GM19455 (cell line): ENCODE results near the gene TASOR2.

ENCODE experiments used
- ATAC-seq: cut with Tn5 transposase; IDR thresholded peaks from one replicate; pipeline ENCODE4 v1.9.1; 2021; ENCODE audit not compliant: unreplicated experiment

TASOR2 gene, protein sequence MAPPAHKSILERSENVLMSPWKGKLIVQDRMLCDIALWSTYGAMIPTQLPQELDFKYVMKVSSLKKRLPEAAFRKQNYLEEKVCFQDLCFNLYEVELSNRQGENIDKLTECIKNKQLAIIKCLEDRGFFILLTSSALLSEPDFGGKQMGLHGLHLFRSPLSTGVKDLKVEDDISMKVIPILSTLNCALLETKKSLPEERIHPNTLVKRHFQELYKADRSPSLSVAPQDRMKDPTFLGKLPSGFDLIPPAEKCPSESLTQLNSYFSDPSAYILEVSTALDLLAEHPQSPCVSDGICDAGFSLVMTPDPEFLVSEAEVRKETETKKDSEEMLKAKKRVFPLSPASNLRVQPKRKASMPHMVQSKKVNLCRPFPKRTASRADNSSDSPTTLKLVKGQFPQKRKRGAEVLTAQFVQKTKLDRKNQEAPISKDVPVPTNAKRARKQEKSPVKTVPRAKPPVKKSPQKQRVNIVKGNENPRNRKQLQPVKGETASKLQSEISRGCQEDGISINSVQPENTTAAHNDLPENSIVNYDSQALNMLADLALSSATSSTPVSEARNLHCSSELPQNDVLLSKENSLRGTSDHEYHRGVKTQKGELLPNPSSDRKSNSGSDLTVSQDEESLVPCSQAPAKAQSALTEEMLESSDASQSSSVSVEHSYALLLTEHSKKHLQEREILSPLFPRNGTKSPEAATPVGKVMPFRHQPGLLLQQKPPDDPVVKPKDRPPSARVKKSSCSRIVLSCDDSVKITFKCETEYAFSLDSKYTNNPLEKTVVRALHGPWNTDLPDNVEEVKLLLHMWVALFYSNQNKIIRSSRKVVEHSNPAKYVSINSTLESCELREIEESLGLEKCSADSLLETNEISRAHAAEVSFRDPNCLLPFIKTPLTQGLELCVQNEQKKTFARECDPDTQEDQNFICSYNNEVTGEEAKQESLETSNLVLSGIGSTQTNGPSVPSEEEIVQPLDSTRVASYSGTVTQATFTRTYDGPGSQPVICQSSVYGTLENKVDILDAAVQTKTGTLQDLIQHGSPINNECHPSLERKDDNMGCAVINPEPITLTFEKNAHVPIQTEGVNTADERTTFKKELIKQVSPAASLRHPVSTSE (N-terminal part only)

DNA sequence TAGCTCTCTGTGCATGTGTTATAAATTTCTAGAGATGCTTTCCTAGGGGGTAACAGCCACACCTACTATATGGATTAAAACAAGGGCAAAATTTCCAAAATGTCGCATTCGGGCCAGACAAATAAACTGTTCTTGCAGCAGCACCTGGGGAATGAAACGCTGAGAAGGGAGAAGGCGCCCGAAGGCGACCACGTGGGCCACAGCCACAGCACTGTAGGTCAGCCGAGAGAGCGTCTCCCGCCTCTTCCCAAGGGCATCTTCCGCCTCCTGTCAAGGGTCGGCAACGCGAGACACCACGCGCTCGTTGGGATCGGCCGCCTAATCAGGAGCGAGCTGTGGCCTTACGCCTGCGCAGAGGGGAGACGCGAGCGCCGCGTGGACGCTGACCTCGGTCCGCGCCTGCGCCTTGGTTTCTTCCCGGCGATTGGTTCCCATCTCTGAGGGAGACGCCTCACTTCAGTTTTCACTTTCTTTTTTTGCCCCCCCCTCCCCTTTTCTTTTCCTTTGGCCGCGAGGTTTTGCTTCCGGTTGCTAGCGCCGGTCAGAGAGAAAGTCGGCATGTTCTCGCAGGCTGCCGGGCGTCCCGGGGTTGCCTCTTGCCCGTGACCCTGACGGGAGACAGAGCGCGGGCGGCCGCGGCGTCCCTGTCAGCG, at the start of gene TASOR2:
TSS of gene TASOR2 (plus strand) at position 521 of the 653 bp plus-strand sequence. CDS start 35,805 bp downstream, outside the sequence.
- peak; percentile 70 for ATAC-seq

DNA sequence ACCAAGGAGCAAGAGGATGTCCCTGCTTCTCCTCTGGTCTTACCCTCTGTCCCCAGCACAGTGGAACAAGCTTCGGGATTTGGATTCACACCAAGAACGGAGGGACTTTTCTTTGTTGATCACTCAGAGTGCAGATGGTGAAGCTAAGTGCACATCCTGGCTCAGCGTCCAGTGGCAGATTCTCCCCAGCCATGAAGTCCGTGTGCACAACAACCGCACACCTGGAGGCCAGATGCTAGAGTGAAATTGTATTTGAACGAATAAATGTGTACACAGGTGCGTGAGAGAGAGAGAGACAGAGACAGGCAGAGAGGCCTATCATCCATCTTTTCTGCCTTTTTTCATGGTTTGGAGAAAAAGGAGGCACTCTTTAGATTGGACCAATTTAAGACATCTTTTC, 49.7 kb upstream of the TASOR2 start:
- ATAC-seq: no peak

DNA sequence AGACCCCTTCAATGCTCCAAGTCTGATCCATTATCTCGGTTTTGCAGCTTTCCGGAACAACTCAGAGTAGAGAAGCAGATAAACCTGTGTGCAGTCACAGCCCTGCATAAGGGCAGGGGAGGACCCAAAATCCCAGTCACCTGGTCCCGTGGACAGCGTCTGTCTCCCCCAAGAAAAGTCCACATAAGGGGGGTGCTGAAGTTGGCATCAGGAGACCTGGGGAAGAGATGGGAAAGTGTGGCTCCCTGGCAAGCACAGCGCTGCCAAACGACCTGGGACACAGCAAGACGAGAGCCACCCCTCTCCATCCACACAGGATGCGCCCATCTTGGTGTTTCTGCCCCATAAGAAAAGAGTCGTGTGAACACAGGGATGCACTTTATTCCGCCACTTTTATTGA, 46.1 kb upstream of the TASOR2 start:
- no peak for ATAC-seq

GRCh38 chr10:5639066-5639465, 45.6 kb upstream of the TASOR2 start:
- no peak for ATAC-seq

DNA sequence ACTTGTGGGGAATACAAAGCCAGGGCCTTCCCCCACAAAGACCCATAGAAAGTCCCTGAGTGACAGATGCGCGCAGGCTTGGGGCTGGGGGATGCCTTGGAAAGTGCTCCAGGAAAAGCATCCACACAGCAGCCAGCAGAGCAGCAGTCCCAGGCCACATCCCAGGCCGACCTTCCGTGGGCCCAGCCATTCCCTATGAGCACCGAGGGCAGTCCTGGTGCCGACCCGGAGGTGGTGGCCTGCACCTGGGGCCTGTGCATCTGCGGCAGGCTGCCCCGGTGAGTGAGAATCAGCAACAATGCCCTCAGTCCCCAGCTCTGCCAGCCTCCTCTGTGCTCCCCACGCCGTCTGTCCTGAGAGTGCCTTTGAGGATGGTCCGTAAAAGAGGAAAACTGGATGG, 44.6 kb upstream of the TASOR2 start:
- ATAC-seq: no peak

DNA sequence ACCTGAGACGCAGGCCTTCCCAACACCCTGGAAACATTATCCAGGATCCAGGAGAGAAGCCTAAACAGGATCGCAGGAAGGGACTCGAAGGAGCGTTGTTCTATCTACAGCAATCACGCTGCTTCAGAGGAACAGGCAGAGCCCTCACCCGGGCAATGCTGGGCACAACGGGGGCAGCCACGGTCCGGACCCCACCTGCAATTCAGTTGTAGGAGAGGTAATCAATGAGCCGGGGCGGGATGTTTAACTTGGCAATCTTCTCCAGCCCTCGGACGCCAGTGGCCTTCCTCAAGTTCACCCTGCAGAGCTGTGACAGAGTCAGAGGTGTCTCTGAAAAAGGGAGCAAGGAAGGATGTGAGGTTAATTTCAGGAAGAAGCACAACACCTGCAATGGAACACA, 44.1 kb upstream of the TASOR2 start:
- no peak for ATAC-seq

DNA sequence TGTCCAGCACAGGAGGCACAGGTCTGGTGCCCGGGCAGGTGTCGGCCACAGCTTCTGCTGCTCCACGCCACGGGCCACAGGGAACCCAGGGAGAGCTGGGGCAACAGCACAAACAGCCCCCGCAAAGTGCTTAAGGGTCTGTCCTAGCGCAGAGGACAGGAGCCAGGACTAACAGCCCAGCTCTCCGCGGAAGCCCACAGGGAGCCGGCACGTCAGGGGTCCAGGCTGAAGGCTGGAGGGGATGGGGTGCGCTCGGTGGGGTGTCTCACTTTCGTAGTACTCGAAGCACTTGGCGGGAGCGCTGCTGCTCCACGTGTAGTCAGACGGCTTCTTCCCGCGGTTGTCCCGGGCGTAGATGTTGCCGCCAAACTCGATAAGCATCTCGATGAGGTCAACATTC, 43.1 kb upstream of the TASOR2 start:
- ATAC-seq: no peak

DNA sequence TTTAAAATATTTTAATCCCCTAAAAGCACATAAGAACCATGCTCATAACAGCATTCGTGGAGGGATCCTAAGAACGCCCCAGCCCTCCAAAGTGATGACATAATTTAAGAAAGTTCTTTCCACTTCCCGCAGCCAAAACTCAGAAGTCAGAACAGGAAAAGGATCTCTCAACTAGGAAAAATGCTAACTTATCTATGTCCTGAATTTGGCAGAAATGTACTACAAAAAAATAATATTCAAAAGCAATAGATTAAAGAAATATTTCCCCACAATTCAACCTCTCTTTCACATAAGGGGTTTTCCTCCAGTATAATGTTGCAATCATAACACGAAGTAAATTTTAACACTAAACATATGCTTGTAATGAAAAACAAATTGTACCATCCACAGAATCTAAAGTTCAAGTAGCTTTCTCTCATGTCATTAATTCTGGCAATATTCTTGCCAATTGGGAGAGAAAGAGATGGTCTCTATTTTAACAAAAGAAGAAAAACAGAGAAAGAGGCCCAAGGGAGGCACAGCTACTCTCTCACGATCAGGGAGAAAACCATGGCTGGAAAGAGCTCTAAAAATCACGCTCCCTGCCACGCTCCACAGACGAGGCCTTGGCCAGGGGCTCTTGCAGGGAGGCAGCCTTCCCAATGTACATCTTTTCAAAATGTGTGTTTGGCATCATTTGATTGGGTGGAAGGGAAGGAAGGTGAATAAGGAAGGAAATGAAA, 41.1 kb upstream of the TASOR2 start:
- ATAC-seq: no peak

GRCh38 chr10:5644930-5645329, 39.7 kb upstream of the TASOR2 start:
- ATAC-seq: no peak

DNA sequence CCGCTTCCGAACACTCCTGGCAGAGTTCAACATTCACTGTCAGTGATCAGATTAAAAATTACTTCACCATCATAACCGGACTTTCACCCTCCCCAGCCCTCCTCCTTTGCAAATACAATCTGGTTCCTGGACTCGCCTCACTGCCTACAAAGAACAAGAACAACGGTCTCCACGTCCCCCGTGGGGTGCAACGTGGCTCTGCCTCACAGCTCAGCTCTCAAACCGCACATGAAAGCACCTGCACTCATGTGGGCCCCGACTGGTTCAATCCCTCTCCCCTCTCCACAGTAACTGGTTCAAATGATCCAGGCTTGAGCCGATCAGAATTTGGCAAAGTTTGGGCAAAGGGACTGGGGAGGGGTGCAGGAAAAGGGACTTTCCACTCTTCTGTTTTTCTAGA, 39.3 kb upstream of the TASOR2 start:
- no peak for ATAC-seq

DNA sequence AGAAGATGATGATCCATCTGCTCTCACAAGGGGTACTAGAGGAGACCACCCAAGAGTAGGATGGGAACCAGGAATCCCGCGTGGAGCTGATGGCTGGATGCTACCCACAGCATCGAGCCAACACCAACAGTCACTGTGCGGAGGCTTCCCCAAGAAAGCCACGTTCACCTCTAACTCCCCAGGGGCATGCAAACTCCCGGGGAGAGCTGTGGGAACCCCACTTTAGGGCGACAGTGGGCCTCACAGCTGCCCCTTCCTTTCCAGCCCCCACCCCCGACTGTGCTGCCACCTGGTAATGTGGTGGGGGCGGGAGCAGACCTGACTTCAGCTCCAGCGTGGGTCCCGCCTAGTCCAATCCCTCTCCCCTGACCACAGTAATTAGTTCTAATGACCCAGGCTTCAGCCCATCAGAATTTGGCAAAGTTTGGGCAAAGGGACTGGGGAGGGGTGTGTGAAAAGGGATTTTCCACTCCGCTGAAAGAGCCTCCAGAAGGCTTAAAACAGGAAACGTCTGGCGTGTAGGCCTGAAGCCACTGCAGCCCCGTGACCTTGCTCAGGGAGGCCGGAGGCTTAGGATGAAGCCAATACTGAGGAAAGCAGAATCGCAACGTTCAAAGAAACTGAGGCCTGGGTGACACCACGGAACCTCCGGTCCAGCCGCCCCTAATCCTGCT, 38.6 kb upstream of the TASOR2 start:
- ATAC-seq: no peak

- ATAC-seq: no peak
Observed at GRCh38 chr10:5647507-5648240, 37.0 kb upstream of the TASOR2 start.

- ATAC-seq: no peak
Observed at GRCh38 chr10:5648494-5649457, 35.9 kb upstream of the TASOR2 start.

GRCh38 chr10:5649746-5650145, 34.9 kb upstream of the TASOR2 start:
- ATAC-seq: no peak

- ATAC-seq: no peak
Observed at GRCh38 chr10:5650664-5651387, 33.8 kb upstream of the TASOR2 start.

DNA sequence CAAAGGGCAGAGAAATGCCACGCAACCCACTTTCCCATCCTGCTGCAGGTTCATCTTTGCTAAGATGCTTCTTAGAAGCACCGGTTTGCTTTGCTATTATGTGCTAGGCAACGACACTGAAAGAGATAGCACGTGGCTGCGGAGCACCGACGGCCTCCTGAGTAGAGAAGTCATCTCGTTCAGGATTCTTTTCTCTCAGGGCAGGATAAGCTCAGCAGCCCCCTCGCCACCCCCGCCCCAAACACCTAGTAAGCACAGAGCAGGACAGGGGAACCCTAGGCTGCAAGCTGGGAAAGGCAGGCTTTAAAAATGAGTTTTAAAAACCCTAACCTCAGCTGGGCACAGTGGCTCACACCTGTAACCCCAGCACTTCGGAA, 33.3 kb upstream of the TASOR2 start:
- ATAC-seq: no peak

- ATAC-seq: no peak
Observed at GRCh38 chr10:5652746-5653145, 31.9 kb upstream of the TASOR2 start.
